Peyer's patch (tissue), 4 donors: ENCODE data around the gene ATP5MK.

Source experiments
- POLR2A ChIP-seq, 2 donors: fragments of 450-650 bp; IDR thresholded peaks; one replicate each; pipeline ENCODE4 v1.5.1; 2017; ENCODE audit warnings: antibody characterized with exemption in 2 of 2, mild to moderate bottlenecking in 2 of 2, moderate library complexity in 2 of 2
- TF ChIP-seq, protein P1 (sequence below), 6 experiments: fragments of 450-650 bp in 4 of 6; fragments of 200-600 bp in 2 of 6; sonication (generic) in 1 of 6; IDR thresholded peaks; one replicate each; pipeline ENCODE4 v1.5.1; 2017 to 2019; ENCODE audit warnings: antibody characterized with exemption in 6 of 6, mild to moderate bottlenecking in 3 of 6, moderate library complexity in 1 of 6

DNA sequence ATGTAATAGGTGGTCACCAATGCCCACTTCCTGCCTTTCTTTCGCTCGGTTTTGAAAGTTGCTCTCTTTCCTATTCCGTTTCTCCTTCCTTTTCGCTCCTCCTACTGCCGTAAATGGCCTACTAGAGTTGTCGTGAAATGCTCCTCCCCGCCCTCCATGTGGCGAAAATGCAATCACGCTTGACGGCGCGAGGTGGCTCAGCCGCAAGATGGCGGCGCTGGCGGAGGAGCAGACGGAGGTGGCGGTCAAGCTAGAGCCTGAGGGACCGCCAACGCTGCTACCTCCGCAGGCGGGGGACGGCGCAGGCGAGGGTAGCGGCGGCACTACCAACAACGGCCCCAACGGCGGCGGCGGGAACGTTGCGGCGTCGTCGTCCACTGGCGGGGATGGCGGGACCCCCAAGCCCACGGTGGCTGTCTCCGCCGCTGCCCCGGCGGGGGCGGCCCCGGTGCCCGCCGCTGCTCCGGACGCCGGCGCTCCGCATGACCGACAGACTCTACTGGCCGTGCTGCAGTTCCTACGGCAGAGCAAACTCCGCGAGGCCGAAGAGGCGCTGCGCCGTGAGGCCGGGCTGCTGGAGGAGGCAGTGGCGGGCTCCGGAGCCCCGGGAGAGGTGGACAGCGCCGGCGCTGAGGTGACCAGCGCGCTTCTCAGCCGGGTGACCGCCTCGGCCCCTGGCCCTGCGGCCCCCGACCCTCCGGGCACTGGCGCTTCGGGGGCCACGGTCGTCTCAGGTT lies 28.3 kb downstream of the ATP5MK start, which contains the start of gene TAF5:
- TF ChIP-seq POLR2A (IDR thresholded peaks at IDR 0.05) = peak; percentile 75 to 85
- TF ChIP-seq, protein P1, sequence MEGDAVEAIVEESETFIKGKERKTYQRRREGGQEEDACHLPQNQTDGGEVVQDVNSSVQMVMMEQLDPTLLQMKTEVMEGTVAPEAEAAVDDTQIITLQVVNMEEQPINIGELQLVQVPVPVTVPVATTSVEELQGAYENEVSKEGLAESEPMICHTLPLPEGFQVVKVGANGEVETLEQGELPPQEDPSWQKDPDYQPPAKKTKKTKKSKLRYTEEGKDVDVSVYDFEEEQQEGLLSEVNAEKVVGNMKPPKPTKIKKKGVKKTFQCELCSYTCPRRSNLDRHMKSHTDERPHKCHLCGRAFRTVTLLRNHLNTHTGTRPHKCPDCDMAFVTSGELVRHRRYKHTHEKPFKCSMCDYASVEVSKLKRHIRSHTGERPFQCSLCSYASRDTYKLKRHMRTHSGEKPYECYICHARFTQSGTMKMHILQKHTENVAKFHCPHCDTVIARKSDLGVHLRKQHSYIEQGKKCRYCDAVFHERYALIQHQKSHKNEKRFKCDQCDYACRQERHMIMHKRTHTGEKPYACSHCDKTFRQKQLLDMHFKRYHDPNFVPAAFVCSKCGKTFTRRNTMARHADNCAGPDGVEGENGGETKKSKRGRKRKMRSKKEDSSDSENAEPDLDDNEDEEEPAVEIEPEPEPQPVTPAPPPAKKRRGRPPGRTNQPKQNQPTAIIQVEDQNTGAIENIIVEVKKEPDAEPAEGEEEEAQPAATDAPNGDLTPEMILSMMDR (IDR thresholded peaks at IDR 0.05) = peak in 1 of 6 experiments; percentile 25
